Memory B cell (primary cell): ENCODE data around the gene PDE4B.

ENCODE experiments used
- ATAC-seq: fragments of 150-1000 bp; cut with Tn5 transposase; 2 replicates; pipeline ENCODE4 v1.10.0; 2021; ENCODE audit warnings: low read depth, mild to moderate bottlenecking, moderate library complexity
- DNase-seq, 2 donors: peaks; one replicate each; pipeline ENCODE4 v3.0.0; 2022; ENCODE audit warnings: low spot score in 2 of 2
- H3K27ac Mint-ChIP-seq: one replicate; pipeline ENCODE4 v1.8.0; 2022; ENCODE audit warnings: mild to moderate bottlenecking, moderate library complexity, mixed read lengths
- H3K27me3 Mint-ChIP-seq: one replicate; pipeline ENCODE4 v1.8.0; 2022; ENCODE audit warnings: mixed read lengths
- H3K36me3 Mint-ChIP-seq: one replicate; pipeline ENCODE4 v1.8.0; 2022; ENCODE audit warnings: mild to moderate bottlenecking, mixed read lengths
- H3K4me1 Mint-ChIP-seq: one replicate; pipeline ENCODE4 v1.8.0; 2022; ENCODE audit warnings: mixed read lengths
- H3K4me3 Mint-ChIP-seq: one replicate; pipeline ENCODE4 v1.8.0; 2022; ENCODE audit warnings: mild to moderate bottlenecking, moderate library complexity, mixed read lengths
- H3K9me3 Mint-ChIP-seq: one replicate; pipeline ENCODE4 v1.8.0; 2022; ENCODE audit warnings: mixed read lengths

Gene PDE4B

GRCh38 chr1:66265796-66266195 lies 473.1 kb downstream of the PDE4B start:
- Mint-ChIP-seq H3K27me3 (no peaks in the 10 kb centered on the region), H3K4me3 (no peak overlapping the region), H3K4me1 (peaks cover 2% of the 10 kb centered on the region), H3K36me3 (no peaks in the 10 kb centered on the region), H3K27ac (no peak overlapping the region), H3K9me3 (no peaks in the 10 kb centered on the region)
- no peak for ATAC-seq
- no peak for DNase-seq

- Mint-ChIP-seq H3K27me3 (no peaks in the 10 kb centered on the region), H3K4me3 (no peak overlapping the region), H3K27ac (no peak overlapping the region), H3K9me3 (no peaks in the 10 kb centered on the region), H3K4me1 (peaks cover 3% of the 10 kb centered on the region), H3K36me3 (no peaks in the 10 kb centered on the region)
- ATAC-seq (no peak), DNase-seq (no peak)
Observed at GRCh38 chr1:66266350-66266749, 473.7 kb downstream of the PDE4B start.

GRCh38 chr1:66266756-66267155 lies 474.1 kb downstream of the PDE4B start:
- Mint-ChIP-seq H3K36me3 (no peaks in the 10 kb centered on the region), H3K9me3 (no peaks in the 10 kb centered on the region), H3K27me3 (no peaks in the 10 kb centered on the region), H3K4me3 (no peak overlapping the region), H3K4me1 (peaks cover 6% of the 10 kb centered on the region), H3K27ac (no peak overlapping the region)
- ATAC-seq, result no peak
- DNase-seq, result no peak

GRCh38 chr1:66267201-66267940 lies 474.7 kb downstream of the PDE4B start:
- no peaks in the 10 kb centered on the region for H3K36me3 Mint-ChIP-seq
- H3K4me1 Mint-ChIP-seq, result peaks cover 11% of the 10 kb centered on the region
- no peaks in the 10 kb centered on the region for H3K27me3 Mint-ChIP-seq
- H3K9me3 Mint-ChIP-seq, result no peaks in the 10 kb centered on the region
- H3K4me3 Mint-ChIP-seq, result no peak overlapping the region
- DNase-seq (no peak), ATAC-seq (no peak)
- H3K27ac Mint-ChIP-seq, result no peak overlapping the region

GRCh38 chr1:66269222-66269621 lies 476.5 kb downstream of the PDE4B start:
- ATAC-seq (no peak), DNase-seq (no peak)
- Mint-ChIP-seq H3K4me1 (peaks cover 17% of the 10 kb centered on the region), H3K9me3 (no peaks in the 10 kb centered on the region), H3K4me3 (no peak overlapping the region), H3K27me3 (no peaks in the 10 kb centered on the region), H3K36me3 (no peaks in the 10 kb centered on the region), H3K27ac (no peak overlapping the region)

- ATAC-seq (no peak), DNase-seq (no peak)
- Mint-ChIP-seq H3K36me3 (no peaks in the 10 kb centered on the region), H3K27me3 (no peaks in the 10 kb centered on the region), H3K4me3 (no peak overlapping the region), H3K4me1 (peaks cover 19% of the 10 kb centered on the region), H3K27ac (no peak overlapping the region), H3K9me3 (no peaks in the 10 kb centered on the region)
Observed at GRCh38 chr1:66270119-66270812, 477.6 kb downstream of the PDE4B start.

GRCh38 chr1:66271216-66271903 lies 478.7 kb downstream of the PDE4B start:
- ATAC-seq (peak; percentile 59), DNase-seq (no peak)
- peaks cover 30% of the 10 kb centered on the region for H3K4me1 Mint-ChIP-seq
- H3K27ac Mint-ChIP-seq, result peak overlapping the region; percentile 40
- no peaks in the 10 kb centered on the region for H3K9me3 Mint-ChIP-seq
- no peaks in the 10 kb centered on the region for H3K36me3 Mint-ChIP-seq
- H3K27me3 Mint-ChIP-seq, result no peaks in the 10 kb centered on the region
- peak overlapping the region; percentile 37 for H3K4me3 Mint-ChIP-seq

GRCh38 chr1:66271904-66272254 lies 479.2 kb downstream of the PDE4B start:
- ATAC-seq, result no peak
- peaks cover 30% of the 10 kb centered on the region for H3K4me1 Mint-ChIP-seq
- H3K9me3 Mint-ChIP-seq, result no peaks in the 10 kb centered on the region
- no peaks in the 10 kb centered on the region for H3K36me3 Mint-ChIP-seq
- DNase-seq, result no peak
- no peak overlapping the region for H3K4me3 Mint-ChIP-seq
- no peaks in the 10 kb centered on the region for H3K27me3 Mint-ChIP-seq
- H3K27ac Mint-ChIP-seq, result peak overlapping the region; percentile 40

GRCh38 chr1:66273656-66274055 lies 481.0 kb downstream of the PDE4B start:
- Mint-ChIP-seq H3K4me3 (no peak overlapping the region), H3K36me3 (no peaks in the 10 kb centered on the region)

GRCh38 chr1:66274634-66275033 lies 481.9 kb downstream of the PDE4B start:
- ATAC-seq, result no peak
- Mint-ChIP-seq H3K27ac (no peak overlapping the region), H3K4me3 (no peak overlapping the region), H3K9me3 (no peaks in the 10 kb centered on the region), H3K27me3 (no peaks in the 10 kb centered on the region), H3K4me1 (peaks cover 51% of the 10 kb centered on the region), H3K36me3 (no peaks in the 10 kb centered on the region)
- DNase-seq, result no peak

More at GRCh38 chr1:66273656-66274055, 481.0 kb downstream of the PDE4B start:
- Mint-ChIP-seq H3K27me3 (no peaks in the 10 kb centered on the region), H3K27ac (no peak overlapping the region), H3K4me1 (peaks cover 41% of the 10 kb centered on the region), H3K9me3 (no peaks in the 10 kb centered on the region)
- no peak for ATAC-seq
- DNase-seq, result no peak

GRCh38 chr1:66275083-66275482 lies 482.4 kb downstream of the PDE4B start:
- peaks cover 53% of the 10 kb centered on the region for H3K4me1 Mint-ChIP-seq
- no peaks in the 10 kb centered on the region for H3K36me3 Mint-ChIP-seq
- H3K27ac Mint-ChIP-seq, result peak overlapping the region; percentile 41
- H3K4me3 Mint-ChIP-seq, result no peak overlapping the region
- DNase-seq, result no peak
- H3K9me3 Mint-ChIP-seq, result no peaks in the 10 kb centered on the region
- no peak for ATAC-seq
- no peaks in the 10 kb centered on the region for H3K27me3 Mint-ChIP-seq

- Mint-ChIP-seq H3K4me3 (no peak overlapping the region), H3K27ac (peak overlapping the region; percentile 74), H3K4me1 (peaks cover 53% of the 10 kb centered on the region), H3K27me3 (no peaks in the 10 kb centered on the region), H3K9me3 (no peaks in the 10 kb centered on the region), H3K36me3 (no peaks in the 10 kb centered on the region)
- DNase-seq (no peak), ATAC-seq (no peak)
Observed at GRCh38 chr1:66275601-66276023, 482.9 kb downstream of the PDE4B start.

- Mint-ChIP-seq H3K27ac (peak overlapping the region; percentile 74), H3K36me3 (no peaks in the 10 kb centered on the region), H3K27me3 (no peaks in the 10 kb centered on the region), H3K4me3 (peak overlapping the region; percentile 13), H3K4me1 (peaks cover 56% of the 10 kb centered on the region), H3K9me3 (no peaks in the 10 kb centered on the region)
- ATAC-seq, result peak; percentile 54
- DNase-seq, result no peak
Observed at GRCh38 chr1:66276218-66276617, 483.5 kb downstream of the PDE4B start.

GRCh38 chr1:66278260-66279021 lies 485.7 kb downstream of the PDE4B start:
- Mint-ChIP-seq H3K27ac (peak overlapping the region; percentile 54), H3K27me3 (no peaks in the 10 kb centered on the region), H3K4me3 (peak overlapping the region; percentile 39), H3K4me1 (peaks cover 46% of the 10 kb centered on the region), H3K36me3 (no peaks in the 10 kb centered on the region), H3K9me3 (no peaks in the 10 kb centered on the region)
- DNase-seq (no peak), ATAC-seq (no peak)
